ENCODE measurements around the gene PLEKHG4.

PLEKHG4 gene

DNA sequence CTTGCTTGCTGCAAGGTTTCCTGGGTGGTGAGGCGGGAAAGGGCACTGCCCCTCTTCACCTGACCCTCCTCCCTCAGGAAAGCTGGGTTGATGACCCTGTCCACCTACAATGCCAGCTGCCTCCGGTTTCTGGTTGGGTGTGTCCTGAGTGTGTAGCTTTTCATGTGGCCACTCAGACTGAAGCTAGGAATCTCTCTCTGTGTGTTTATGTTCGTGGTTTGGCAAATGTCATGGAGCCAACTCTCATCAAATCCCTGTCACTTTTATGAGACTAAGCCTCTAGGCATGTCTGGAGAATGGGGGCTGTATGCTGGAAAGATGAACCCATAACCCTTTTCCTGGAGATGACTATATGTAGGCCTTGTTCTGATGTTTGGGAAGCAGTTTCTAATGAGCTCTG is 17.1 kb downstream of the PLEKHG4 start:
- no peak overlapping the region for H3K27ac ChIP-seq (replicated peaks)
- no peak for DNase-seq (ENCODE audit: low read depth in 1 of 2, low spot score in 1 of 2)
- no peak for TF ChIP-seq SPI1 (IDR thresholded peaks at IDR 0.05; ENCODE audit: borderline replicate concordance, low read depth)
- TF ChIP-seq POLR2AphosphoS5 (IDR thresholded peaks at IDR 0.05; ENCODE audit: low read depth) = no peak
- TF ChIP-seq REST (IDR thresholded peaks at IDR 0.05; ENCODE audit: insufficient replicate concordance, low read depth) = no peak
- TF ChIP-seq, protein P1, sequence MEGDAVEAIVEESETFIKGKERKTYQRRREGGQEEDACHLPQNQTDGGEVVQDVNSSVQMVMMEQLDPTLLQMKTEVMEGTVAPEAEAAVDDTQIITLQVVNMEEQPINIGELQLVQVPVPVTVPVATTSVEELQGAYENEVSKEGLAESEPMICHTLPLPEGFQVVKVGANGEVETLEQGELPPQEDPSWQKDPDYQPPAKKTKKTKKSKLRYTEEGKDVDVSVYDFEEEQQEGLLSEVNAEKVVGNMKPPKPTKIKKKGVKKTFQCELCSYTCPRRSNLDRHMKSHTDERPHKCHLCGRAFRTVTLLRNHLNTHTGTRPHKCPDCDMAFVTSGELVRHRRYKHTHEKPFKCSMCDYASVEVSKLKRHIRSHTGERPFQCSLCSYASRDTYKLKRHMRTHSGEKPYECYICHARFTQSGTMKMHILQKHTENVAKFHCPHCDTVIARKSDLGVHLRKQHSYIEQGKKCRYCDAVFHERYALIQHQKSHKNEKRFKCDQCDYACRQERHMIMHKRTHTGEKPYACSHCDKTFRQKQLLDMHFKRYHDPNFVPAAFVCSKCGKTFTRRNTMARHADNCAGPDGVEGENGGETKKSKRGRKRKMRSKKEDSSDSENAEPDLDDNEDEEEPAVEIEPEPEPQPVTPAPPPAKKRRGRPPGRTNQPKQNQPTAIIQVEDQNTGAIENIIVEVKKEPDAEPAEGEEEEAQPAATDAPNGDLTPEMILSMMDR (IDR thresholded peaks at IDR 0.05; ENCODE audit: insufficient read depth, low read length) = no peak
- TF ChIP-seq GABPA (IDR thresholded peaks at IDR 0.05; ENCODE audit: low read depth) = no peak
- no peak overlapping the region for H3K4me3 ChIP-seq (replicated peaks; ENCODE audit: insufficient read depth, low read length)
- H3K27me3 ChIP-seq (ENCODE audit: insufficient read depth, poor library complexity, severe bottlenecking) = peaks cover 2% of the 10 kb centered on the region

GRCh38 chr16:67298277-67298676 is 18.9 kb downstream of the PLEKHG4 start:
- Histone ChIP-seq H3K4me3 (replicated peaks; ENCODE audit: insufficient read depth, low read length) (no peak overlapping the region), H3K27me3 (ENCODE audit: insufficient read depth, poor library complexity, severe bottlenecking) (peaks cover 2% of the 10 kb centered on the region), H3K27ac (replicated peaks) (no peak overlapping the region)
- TF ChIP-seq, protein P1 (IDR thresholded peaks at IDR 0.05; ENCODE audit: insufficient read depth, low read length) = no peak
- TF ChIP-seq POLR2AphosphoS5 (IDR thresholded peaks at IDR 0.05; ENCODE audit: low read depth) (no peak), SPI1 (IDR thresholded peaks at IDR 0.05; ENCODE audit: borderline replicate concordance, low read depth) (no peak), REST (IDR thresholded peaks at IDR 0.05; ENCODE audit: insufficient replicate concordance, low read depth) (no peak), GABPA (IDR thresholded peaks at IDR 0.05; ENCODE audit: low read depth) (no peak)
- DNase-seq (ENCODE audit: low read depth in 1 of 2, low spot score in 1 of 2) = no peak

GRCh38 chr16:67299269-67299668 is 19.9 kb downstream of the PLEKHG4 start:
- Histone ChIP-seq H3K4me3 (replicated peaks; ENCODE audit: insufficient read depth, low read length) (no peak overlapping the region), H3K27ac (replicated peaks) (no peak overlapping the region), H3K27me3 (ENCODE audit: insufficient read depth, poor library complexity, severe bottlenecking) (peaks cover 2% of the 10 kb centered on the region)
- TF ChIP-seq, protein P1 (IDR thresholded peaks at IDR 0.05; ENCODE audit: insufficient read depth, low read length) = no peak
- TF ChIP-seq POLR2AphosphoS5 (IDR thresholded peaks at IDR 0.05; ENCODE audit: low read depth) = no peak
- no peak for TF ChIP-seq SPI1 (IDR thresholded peaks at IDR 0.05; ENCODE audit: borderline replicate concordance, low read depth)
- TF ChIP-seq GABPA (IDR thresholded peaks at IDR 0.05; ENCODE audit: low read depth) = no peak
- no peak for TF ChIP-seq REST (IDR thresholded peaks at IDR 0.05; ENCODE audit: insufficient replicate concordance, low read depth)
- DNase-seq (ENCODE audit: low read depth in 1 of 2, low spot score in 1 of 2) = no peak
